ENCODE results near the gene NSRP1. TPM values are rescaled to one million over a fixed set of nuclear protein-coding genes. Genes with fewer than 3 reads are reported as not detected.

NSRP1 gene
- total and polyA plus RNA-seq, 2 donors (not counting 3 experiments of a cell fraction or from before 2014, with no cell fraction given), result 11.2 to 29.1 TPM

DNA sequence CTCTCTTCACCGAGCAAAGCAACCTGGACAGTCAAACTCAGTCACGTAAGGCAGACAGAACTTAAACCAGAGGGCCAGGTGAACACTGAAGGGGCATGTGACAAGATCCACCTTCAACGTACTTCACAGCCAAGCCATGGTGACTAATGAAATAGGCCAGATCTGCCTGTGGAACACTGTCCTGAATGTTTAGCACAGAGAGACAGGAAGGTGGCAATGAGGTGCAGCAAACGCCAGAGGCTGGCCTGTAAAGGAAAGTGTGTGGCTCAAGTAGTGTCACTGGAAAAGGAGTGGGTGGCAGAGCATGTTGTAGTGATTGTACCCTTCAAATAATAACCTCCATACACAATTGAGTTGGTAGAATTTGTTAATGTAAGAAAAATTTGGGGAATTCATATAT, 80.8 kb downstream of the NSRP1 start:
- H3K9ac ChIP-seq (replicated peaks; ENCODE audit: extremely low read depth, insufficient read depth, low read length), result no peak overlapping the region
- dilution Hi-C loops (cut with MboI; ENCODE audit: extremely low pct_ligation_motif_present, low sequenced_read_pairs), result no loop called here
- H3K27me3 ChIP-seq (ENCODE audit: control insufficient read depth in 2 of 2, insufficient read depth in 2 of 2, low read length in 2 of 2), result no peaks in the 10 kb centered on the region
- DNase-seq (ENCODE audit: low read depth, low spot score) (no peak), FAIRE-seq (no peak)
- TF ChIP-seq JUN (IDR thresholded peaks at IDR 0.05; ENCODE audit: borderline replicate concordance, insufficient read depth, insufficient read length, low read depth) (no peak), POLR2AphosphoS5 (IDR thresholded peaks at IDR 0.05; ENCODE audit: insufficient read depth, low read depth, low read length) (no peak), MYC (IDR thresholded peaks at IDR 0.05; ENCODE audit: low read depth, low read length) (no peak), POLR2A (IDR thresholded peaks at IDR 0.05; ENCODE audit: low read depth, low read length) (no peak)
- no peaks in the 10 kb centered on the region for H3K9me3 ChIP-seq (replicated peaks; ENCODE audit: control insufficient read depth, insufficient read depth, low read length)
- H3K36me3 ChIP-seq (ENCODE audit: control insufficient read depth in 2 of 2, extremely low read depth in 1 of 2, insufficient read depth in 2 of 2, low read length in 2 of 2), result no peaks in the 10 kb centered on the region
- no peaks in the 10 kb centered on the region for H3K79me2 ChIP-seq (ENCODE audit: control insufficient read depth, insufficient read depth, low read length)
- no peak overlapping the region for H3K4me3 ChIP-seq (replicated peaks in 1 of 3; ENCODE audit: insufficient read depth in 1 of 3, low read depth in 1 of 3, low read length in 3 of 3)
- intact Hi-C loops (cut with micrococcal nuclease), result no loop called here
- H3K9me1 ChIP-seq (replicated peaks; ENCODE audit: control insufficient read depth, extremely low read depth, insufficient read depth, low read length), result no peaks in the 10 kb centered on the region
- POLR2A ChIA-PET, result no interaction called here
- CTCF ChIA-PET, result no interaction called here
- no peak overlapping the region for H3K4me2 ChIP-seq (ENCODE audit: insufficient read depth, low read length)
- H3K4me1 ChIP-seq (ENCODE audit: control insufficient read depth, extremely low read depth, insufficient read depth, low read length), result peaks cover 11% of the 10 kb centered on the region
- no TSS peak for BruUV-seq (replicated peaks)
- no peak overlapping the region for H3K27ac ChIP-seq (ENCODE audit: insufficient read depth, low read depth, low read length)
- no peak overlapping the region for H2AFZ ChIP-seq (ENCODE audit: low read depth, low read length)
- no peaks in the 10 kb centered on the region for H4K20me1 ChIP-seq (replicated peaks; ENCODE audit: control insufficient read depth, extremely low read depth, insufficient read depth, low read length)

DNA sequence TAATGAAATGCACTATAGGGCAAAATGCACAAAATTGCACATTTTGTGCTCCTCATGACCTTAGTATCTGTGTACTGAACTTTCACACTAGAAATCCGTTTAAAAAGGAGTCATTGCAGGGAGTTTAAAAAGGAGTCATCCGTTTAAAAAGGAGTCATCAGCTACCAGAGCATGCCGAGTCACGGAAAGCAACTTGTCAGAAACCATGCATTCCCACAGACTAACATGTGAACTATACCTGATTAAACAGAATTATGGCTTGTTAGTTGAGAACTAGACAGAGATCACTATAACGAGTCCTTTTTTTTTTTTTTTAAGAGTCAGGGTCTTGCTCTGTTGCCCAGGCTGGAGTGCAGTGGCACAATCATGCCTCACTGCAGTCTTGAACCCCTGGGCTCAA, 83.0 kb downstream of the NSRP1 start:
- Histone ChIP-seq H3K4me3 (replicated peaks in 1 of 3; ENCODE audit: insufficient read depth in 1 of 3, low read depth in 1 of 3, low read length in 3 of 3) (no peak overlapping the region), H3K9me3 (replicated peaks; ENCODE audit: control insufficient read depth, insufficient read depth, low read length) (no peaks in the 10 kb centered on the region), H3K9me1 (replicated peaks; ENCODE audit: control insufficient read depth, extremely low read depth, insufficient read depth, low read length) (no peaks in the 10 kb centered on the region), H2AFZ (ENCODE audit: low read depth, low read length) (no peak overlapping the region), H3K4me1 (ENCODE audit: control insufficient read depth, extremely low read depth, insufficient read depth, low read length) (peaks cover 18% of the 10 kb centered on the region), H3K9ac (replicated peaks; ENCODE audit: extremely low read depth, insufficient read depth, low read length) (no peak overlapping the region), H3K27ac (ENCODE audit: insufficient read depth, low read depth, low read length) (no peak overlapping the region), H3K36me3 (ENCODE audit: control insufficient read depth in 2 of 2, extremely low read depth in 1 of 2, insufficient read depth in 2 of 2, low read length in 2 of 2) (no peaks in the 10 kb centered on the region), H3K4me2 (ENCODE audit: insufficient read depth, low read length) (no peak overlapping the region), H4K20me1 (replicated peaks; ENCODE audit: control insufficient read depth, extremely low read depth, insufficient read depth, low read length) (no peaks in the 10 kb centered on the region), H3K79me2 (ENCODE audit: control insufficient read depth, insufficient read depth, low read length) (no peaks in the 10 kb centered on the region), H3K27me3 (ENCODE audit: control insufficient read depth in 2 of 2, insufficient read depth in 2 of 2, low read length in 2 of 2) (no peaks in the 10 kb centered on the region)
- TF ChIP-seq MYC (IDR thresholded peaks at IDR 0.05; ENCODE audit: low read depth, low read length), result no peak
- no peak for TF ChIP-seq EZH2 (IDR thresholded peaks at IDR 0.05; ENCODE audit: borderline replicate concordance, low read depth, low read length, severe bottlenecking)
- TF ChIP-seq GATA2 (IDR thresholded peaks at IDR 0.05; ENCODE audit: insufficient read depth, insufficient read length, low read depth, low read length), result no peak
- TF ChIP-seq, protein P1, sequence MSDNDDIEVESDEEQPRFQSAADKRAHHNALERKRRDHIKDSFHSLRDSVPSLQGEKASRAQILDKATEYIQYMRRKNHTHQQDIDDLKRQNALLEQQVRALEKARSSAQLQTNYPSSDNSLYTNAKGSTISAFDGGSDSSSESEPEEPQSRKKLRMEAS (IDR thresholded peaks at IDR 0.05; ENCODE audit: insufficient read depth, insufficient read length), result no peak
- TF ChIP-seq FOS (IDR thresholded peaks at IDR 0.05; ENCODE audit: borderline replicate concordance, insufficient read depth, low read length), result no peak
- TF ChIP-seq JUN (IDR thresholded peaks at IDR 0.05; ENCODE audit: borderline replicate concordance, insufficient read depth, insufficient read length, low read depth), result no peak
- TF ChIP-seq POLR2AphosphoS5 (IDR thresholded peaks at IDR 0.05; ENCODE audit: insufficient read depth, low read depth, low read length), result no peak
- TF ChIP-seq, protein P2, sequence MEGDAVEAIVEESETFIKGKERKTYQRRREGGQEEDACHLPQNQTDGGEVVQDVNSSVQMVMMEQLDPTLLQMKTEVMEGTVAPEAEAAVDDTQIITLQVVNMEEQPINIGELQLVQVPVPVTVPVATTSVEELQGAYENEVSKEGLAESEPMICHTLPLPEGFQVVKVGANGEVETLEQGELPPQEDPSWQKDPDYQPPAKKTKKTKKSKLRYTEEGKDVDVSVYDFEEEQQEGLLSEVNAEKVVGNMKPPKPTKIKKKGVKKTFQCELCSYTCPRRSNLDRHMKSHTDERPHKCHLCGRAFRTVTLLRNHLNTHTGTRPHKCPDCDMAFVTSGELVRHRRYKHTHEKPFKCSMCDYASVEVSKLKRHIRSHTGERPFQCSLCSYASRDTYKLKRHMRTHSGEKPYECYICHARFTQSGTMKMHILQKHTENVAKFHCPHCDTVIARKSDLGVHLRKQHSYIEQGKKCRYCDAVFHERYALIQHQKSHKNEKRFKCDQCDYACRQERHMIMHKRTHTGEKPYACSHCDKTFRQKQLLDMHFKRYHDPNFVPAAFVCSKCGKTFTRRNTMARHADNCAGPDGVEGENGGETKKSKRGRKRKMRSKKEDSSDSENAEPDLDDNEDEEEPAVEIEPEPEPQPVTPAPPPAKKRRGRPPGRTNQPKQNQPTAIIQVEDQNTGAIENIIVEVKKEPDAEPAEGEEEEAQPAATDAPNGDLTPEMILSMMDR (IDR thresholded peaks at IDR 0.05; ENCODE audit: extremely low read depth in 1 of 2, insufficient read depth in 1 of 2, low read depth in 1 of 2, low read length in 2 of 2), result no peak
- FAIRE-seq (no peak), DNase-seq (ENCODE audit: low read depth, low spot score) (no peak)
- ChIA-PET CTCF (no interaction called here), POLR2A (no interaction called here)
- dilution Hi-C loops (cut with MboI; ENCODE audit: extremely low pct_ligation_motif_present, low sequenced_read_pairs) (no loop called here), intact Hi-C loops (cut with micrococcal nuclease) (no loop called here)
- BruUV-seq (replicated peaks), result no TSS peak

All from endothelial cell of umbilical vein (primary cell).